Measurements from ENCODE around the gene LRP1B. TPM values are rescaled to one million over a fixed set of nuclear protein-coding genes. Genes with fewer than 3 reads are reported as not detected.

The LRP1B gene
- polyA plus RNA-seq, 5 donors = 0.54 to 1.8 (median 0.81) TPM

DNA sequence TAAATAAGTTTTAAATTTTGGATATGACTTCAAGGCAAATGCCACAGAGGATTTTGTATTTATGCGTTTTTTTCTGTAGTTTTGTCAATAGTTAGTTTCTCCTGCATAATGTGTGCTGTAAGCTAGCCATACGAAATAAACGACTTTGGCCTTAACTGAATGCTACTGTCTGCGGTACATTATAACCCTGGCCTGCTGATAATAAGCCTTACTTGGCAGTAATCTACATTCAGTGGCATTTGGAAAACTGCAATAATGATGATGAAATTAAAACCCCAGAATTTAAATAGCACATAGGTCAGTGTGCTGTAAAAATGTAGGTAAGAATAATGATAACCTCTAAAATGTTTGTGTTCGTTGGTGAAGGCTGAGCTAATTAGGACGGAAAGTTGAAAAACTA is 88.8 kb downstream of the LRP1B start:
- no peak for DNase-seq

DNA sequence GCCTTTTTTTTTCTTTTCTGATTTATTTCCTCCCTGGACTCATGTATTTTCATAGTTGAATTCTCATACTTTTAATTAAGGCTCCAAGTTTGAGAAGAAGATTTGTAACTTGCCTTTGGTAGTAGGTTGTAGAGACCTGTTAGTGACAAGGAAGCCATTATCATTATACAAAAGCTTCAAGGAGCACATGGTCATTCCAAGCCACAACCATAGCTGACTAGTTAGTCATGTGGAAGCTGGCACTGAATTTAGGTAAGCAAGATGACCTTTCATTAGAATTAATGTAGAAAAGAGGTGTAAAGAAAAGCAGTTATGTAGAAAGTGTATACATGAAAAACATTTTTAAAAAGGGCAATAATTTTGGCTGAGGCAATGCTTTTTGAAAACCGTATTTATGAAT is 89.7 kb downstream of the LRP1B start:
- DNase-seq = no peak

DNA sequence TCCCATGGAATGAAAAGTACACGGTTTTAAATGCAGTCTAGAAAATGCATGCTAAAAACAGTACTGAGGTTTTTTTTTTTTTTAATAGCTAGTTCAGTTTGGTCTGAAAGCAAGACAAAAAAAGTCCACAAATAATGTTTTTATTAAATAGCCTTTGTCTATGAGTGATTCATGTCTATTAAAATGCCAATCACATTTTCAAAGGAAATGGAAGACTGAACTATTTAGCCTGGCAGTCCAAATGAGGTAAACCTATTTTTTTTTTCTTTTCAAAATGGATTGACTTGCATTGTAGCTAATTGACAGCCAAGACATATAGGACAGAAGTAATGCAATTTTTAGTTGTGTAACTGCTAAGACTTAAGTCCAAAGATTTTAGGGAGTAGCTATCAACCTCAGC is 90.3 kb downstream of the LRP1B start:
- DNase-seq = no peak

DNA sequence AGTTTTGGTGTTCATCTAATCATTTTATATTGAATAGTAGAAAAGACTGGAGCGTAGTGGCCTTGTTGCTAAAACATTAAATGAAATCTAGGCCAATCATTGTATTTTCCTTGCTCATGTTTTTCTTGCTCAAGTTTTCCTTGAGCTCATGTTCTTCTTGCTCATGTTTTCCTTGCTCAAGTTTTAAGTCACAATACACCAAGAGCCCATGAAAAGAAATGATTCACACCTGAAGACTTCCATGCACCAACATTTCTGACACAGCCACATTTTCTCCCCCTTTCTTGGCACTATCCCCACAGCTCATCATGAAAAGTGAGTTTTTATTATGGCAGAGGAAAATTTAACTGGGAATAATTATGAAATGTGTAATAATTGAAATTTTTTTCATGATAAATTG is 92.0 kb downstream of the LRP1B start:
- DNase-seq = no peak

DNA sequence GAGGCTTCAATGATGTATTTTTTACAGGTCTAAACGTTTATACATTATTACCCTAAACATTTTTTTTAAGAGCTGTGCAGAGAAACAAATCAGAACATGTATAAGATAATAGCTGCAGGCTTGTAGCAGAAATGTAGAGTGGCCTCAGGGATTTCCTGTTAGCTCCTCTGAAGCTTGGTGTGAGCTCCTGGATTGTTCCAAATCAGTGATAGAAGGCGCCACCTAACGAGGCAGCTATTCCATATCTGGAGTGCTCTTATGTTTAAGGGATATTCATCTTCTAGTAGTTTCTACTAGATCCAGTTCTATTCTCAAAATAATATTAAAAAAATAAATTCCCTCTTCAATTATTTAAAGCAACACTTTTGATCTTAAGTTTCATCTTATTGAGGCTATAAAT is 93.1 kb downstream of the LRP1B start:
- DNase-seq = no peak

DNA sequence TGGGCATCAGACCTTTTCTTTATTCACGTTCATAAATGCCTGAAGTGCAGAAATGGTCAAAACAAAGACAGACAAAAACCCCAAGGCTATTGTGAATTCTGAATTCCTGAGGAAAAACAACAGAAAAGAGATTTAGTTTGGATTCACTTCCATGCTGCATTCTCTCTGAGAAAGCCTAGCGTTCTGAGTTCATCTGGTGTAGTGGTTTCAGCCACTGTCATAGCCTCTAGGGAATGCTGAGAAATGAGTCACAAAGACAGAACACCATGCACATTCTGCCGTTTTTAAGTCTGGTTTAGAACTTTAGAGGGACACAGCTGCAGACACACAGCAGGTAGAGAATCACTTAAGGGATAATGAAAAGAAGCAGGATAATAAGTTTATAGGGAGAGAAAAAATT is 93.8 kb downstream of the LRP1B start:
- DNase-seq = no peak

DNA sequence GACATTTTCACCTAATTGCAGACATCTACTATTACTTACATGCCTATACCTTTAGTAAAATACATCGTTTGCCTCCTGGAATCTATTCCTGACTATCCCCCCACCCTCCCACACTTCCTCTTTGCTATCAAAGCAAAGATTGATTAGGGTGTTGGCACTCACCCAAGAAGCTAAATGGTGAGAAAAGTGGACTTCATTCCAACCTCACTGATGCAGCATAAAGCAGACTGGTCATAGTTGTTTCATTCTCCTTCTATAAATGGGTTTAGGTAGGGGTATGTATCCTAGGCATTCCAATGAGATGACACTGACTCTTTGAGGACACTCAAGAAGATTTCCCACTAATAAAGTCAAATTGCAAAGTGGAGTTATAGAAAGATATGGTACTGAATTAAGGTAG is 97.4 kb downstream of the LRP1B start:
- no peak for DNase-seq

DNA sequence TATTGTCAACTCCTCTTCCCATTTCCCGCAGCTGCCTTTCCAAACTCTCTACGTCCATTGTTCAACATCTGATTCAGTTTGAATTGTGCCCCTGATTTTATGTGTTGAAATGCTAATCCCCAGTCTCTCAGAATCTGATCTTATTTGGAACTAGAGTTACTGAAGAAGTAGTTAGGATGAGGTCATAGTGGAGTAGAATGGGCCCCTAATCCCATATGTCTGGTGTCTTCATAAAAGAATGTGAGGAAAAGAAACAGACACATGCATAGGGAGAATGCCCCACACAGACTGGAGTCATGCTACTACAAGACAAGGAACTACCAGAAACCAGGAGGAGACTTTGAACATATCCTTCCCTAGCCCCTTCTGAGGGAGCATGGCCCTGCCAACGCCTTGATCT is 99.2 kb downstream of the LRP1B start:
- DNase-seq = no peak

DNA sequence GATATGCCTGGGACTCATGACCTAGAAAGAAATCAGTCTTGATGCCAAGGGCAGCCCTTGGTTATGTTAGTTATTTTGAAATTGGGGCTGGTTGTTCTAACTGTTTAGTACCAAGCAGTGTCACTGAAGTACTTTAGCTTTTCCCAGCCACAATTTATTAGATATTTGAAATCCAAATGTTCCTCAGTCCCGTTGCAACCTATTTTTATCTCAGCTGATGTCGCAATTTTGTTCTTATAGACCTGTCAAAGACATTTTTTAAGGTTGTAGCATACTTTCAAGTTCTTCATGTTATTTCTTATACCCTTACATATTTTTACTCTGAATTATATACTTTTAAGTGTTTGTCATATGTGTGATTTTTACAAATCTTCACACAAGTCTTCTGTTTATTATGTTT is 100.1 kb downstream of the LRP1B start:
- DNase-seq = no peak

DNA sequence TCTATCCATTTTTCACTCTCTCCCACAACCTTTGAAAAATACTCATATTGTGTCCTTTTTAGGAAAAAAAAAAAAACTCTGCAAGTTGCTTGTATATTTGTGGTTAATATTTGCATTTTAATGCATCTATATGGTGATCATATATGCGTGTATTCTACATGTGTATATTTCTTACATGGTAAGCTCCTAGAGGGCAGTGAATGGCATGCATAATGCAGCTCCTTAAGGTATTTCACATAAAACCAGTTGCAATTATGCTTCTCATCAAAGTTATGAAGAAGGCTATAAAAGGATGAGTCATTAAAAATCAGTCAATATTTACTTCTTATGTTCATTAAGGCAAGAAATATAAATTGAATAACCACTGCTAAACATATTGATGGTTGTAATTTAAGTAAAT is 100.8 kb downstream of the LRP1B start:
- no peak for DNase-seq

DNA sequence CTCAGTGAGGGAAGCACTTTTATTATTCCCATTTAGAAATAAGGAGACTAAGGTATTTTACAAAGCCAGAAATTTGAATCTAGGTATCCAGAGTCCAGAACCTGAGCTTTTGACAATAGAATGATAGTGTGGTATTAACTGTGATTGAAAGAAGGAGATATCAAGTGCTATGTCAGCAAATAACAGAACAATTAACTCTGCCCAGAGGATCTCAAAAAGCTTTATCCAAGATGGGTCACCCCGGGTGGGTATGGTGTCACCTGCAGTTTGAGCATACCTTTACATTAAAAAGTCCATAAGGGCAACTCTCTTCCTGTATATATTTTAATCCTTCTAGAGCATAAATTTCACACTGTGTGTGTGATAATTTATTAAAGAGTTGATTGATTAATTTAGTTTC is 105.4 kb downstream of the LRP1B start:
- no peak for DNase-seq

DNA sequence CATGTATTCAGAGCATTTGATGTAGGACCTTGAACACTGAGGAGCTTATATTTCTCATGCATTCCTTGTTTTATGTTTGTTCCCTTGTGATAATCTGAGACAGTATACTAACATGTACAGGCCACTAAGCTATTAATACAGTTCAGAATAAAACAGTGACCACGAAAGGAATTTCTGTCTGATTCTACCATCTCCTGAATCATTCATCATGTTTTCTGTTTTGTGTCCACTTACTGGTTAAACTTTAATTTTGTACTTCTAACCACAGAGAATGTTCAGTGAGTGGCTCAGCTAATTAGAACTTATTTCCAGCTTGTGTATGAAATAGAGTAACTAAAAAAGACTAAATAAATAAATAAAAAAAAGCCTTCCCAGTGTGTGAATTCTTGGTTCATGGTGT is 110.4 kb downstream of the LRP1B start:
- DNase-seq = no peak

DNA sequence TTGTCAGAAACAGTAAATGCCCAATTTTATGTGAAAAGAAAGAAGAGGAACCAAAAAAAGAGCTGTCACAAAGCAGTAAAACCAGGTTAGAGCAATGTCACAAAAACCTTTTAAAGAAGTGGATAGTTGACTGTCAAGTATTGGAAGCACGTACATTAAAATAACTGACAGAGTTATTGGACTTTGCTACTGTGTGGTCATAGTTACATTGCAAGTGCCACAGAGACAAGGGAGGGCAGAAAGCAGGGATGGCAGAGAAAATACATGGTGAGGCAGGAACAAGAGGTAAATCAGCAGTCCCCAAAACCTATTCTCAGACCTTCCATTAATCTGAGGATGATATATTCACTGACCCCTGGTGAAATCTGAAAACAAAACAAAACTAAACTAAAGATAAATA is 116.3 kb downstream of the LRP1B start:
- DNase-seq = no peak

DNA sequence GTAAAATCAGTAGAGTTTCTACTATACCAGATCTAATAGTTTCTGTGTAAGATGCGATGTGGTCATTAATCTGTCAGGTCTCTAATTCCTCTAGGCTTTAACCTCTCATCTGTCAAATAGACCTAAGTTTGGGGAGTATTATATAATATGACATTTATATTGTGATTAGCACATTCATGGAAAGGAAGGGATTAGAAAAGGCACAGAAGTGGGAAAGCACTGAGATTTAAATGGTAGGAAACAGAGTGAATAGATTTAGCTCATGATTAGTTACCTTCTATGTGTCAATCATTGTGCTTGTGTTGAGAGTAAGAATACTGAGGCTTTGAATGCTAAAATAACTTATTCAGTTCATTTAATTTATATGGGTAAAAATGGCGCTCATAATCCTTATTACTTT is 118.0 kb downstream of the LRP1B start:
- DNase-seq = no peak

DNA sequence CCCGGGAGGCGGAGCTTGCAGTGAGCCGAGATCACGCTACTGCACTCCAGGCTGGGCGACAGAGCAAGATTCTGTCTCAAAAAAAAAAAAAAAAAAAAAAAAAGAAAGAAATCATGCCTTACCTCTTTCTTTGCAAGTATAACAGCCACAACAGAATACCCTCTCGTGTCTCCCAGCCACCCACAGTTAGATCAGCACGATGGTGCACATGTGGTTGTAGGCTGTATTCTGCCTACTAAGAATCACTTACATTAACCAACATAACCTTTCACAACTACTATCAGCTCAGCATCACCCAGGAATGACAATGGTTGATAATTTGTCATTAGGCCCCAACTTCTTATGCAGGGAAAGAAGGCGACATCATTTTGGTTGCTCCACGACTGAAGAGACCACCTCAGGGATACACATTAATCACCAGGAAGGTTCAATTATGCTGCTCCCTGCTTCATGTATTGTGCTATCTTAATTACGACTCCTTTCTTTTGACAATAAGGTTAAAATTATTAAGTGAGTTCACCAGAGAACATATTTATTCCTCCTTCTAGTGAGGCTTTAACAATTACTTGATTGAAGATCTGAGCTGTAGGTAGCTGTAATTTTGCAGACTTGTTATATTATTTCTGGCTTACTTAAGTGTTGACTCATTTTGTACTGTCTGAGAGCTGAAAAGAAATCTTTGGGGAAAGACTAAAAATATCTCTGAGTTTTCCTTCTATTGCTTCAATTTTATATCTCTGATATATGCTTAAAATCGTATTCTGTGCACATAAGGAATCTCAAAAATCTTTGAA is 120.1 kb downstream of the LRP1B start:
- DNase-seq = no peak

DNA sequence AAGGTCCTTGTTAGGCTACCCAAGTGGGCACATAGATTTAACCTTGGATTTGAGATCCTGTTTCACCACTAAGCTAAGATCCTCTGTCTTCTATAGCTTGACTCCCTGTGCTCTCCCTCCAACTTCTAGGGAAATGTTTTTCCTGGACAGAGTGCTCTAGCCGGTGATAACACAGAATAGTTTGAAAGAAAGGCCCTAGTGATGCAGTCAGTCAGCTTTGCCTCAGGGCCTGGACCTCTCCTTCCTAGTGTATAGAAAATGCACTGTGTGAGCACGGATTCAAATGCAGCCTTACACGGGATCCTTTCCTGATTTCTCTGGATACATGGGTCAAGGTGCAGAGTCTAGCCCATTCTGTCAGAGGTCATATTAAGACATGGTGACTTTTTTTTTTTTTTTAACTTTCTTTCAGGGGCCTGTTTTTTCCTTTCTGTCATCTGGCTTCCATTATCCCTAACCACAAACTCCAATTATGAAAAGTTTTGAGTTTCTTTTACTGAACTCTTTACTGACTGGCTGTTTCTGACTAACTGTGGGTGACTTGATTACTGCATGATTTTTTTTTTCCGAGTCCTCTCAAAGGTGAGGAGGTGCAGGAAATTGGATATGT is 122.6 kb downstream of the LRP1B start:
- no peak for DNase-seq

DNA sequence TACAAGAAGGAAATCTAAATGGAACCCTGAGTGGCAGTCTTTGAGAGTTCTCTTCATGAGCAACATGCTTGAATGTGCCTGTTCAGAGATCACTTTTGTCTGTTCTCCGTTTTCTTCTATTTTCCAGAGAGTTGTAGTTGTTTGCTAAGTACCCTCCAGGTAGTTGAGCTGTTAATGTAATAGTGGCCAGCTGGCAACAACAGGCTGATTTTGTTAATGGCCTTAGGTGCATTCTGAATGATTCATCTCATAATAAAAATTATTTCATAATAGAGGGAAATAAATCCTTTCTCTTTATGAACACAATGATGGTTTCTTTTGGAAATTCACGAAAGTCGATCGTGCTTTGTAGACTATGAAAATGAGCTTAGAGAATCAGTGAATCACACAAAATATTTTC is 136.8 kb downstream of the LRP1B start:
- DNase-seq = no peak

DNA sequence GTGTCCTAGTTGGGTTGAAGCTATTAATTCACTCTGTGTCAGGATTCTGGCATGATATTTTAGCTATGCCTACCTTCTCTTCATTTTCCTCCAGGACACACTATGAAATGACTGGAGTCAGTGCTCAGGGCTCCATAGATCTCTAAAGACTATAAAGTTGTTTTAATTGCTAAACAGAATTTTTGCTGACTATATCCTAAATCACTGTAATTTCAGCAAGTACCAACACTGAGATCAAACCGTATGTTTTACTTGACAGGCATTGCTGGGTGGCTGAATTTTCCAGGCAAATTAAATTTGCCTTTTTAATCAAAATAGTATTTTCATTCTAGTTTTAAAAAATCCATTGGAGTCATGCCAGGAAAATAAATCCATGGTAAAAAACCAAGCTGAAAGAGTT is 138.1 kb downstream of the LRP1B start:
- DNase-seq = no peak

DNA sequence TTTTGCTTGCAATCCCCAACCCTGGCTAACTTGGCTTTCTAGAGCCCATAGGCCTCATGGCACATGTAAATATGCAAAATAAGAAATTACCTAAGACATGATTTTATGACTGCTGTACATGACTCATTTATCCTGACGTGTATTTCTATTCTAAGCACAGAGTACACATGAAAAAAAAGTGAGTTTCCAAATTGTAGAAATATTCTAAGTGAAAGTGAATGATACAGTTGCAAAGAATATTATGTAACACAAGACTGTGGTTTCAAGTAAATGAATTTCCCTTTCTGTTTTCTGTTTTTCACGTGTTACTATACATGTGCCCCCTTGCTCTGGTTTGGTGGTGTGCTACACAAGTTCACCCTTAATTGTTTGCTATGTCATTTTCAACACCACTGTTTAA is 162.4 kb downstream of the LRP1B start:
- DNase-seq = no peak

DNA sequence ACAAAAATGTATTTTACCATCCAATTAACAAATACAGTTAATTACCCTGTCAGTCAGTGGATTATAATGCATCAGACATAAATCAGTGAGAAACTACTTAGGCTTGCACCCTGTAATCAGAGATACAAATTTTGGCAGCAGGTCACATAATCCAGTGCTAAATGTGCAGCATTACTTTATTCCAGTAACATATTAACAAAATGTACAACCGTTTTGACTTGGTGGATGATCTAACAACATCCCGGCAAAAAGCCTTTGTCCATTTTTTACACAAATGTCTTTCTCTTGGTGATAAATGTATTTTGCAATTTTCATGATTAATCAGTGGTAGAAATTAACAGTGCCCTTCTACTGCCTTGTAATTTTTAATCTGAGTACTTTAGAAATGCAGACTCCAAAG is 162.8 kb downstream of the LRP1B start:
- no peak for DNase-seq

DNA sequence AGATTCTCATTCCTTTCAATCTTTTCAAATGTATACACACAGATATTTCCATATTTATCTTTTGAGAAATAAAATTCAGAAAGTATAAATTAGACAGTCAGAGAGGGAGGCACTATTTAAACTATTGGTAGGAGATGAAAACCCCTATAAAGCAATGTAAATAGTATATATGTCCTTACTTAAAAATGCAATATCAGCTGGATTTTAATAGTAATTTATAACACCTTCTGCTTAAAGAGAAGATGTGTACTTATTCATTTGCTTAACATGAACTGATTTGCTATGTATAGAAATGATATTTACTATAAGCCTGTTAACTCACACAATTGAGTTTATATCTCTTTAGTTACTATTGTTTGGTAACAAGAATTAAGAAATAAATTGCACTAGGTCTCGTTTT is 163.3 kb downstream of the LRP1B start:
- no peak for DNase-seq

DNA sequence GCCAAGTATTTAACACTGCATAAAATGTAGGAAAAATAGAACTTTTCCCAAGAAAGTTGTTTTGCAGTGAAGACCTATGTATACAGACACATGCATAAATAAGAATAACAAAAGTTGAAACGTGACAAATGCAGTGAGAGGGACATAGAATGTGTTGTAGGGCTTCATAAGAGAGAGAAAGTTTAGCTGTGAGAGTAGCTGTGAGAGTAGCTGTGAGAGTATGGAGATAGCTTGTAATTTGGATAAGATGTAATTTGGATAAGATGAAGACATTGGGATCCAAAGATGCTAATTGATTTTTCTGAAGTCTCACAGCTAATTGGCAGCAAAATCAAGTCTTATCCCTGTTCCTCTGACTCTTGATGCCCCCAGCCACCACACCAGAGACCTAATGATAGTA is 170.9 kb downstream of the LRP1B start:
- DNase-seq = no peak

DNA sequence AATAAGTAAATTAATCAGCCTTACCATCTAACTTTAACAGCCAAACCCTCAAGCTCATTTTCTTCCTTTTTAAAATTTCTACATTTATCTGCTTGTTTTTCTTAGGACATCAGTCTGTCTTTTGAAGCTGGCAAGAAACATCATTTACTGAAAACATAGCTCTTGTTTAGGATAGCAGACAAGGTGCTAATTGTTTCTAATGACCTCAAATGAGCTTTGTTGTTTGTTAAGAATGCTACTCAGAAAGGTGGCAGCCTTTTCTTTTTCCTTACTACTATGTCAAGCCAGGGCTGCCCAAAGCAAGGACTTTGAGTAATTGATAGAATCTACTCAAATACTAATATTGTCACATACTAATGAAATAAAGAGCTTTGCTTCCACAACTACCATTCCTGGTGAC is 171.8 kb downstream of the LRP1B start:
- no peak for DNase-seq

DNA sequence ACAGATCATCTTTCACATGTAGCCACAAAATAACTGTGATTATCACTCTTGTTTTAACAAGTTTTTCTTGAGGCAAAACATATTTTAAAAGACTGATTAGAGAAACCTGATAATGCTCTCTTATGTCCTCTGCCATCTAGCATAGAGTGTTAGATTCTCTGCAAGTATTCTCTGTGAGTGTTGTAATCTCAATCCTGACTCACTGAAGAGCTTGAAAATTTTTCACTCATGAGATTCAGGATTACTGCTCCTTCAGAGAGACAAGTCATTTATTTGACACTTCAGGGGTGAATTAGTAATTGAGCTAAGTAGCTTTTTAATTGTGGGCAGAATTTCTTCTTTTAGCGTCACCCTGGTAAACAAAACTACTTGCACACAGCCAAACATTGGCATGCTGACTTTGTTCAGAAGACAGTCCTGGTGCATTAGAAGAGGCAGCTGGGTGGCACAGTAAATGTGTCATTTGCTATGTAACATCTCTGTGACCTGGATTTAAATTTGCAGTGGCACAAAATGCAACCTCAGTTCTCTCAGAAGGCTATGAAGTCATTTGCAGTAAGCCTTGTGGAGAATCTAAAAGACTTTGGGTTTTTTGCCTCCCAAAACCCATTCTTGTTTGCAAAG is 172.9 kb downstream of the LRP1B start:
- no peak for DNase-seq

Data from right lung (tissue), 5 donors.